ENCODE results near the gene ECD. TPM values are rescaled to one million over a fixed set of nuclear protein-coding genes. Genes with fewer than 3 reads are reported as not detected.

Gene ECD
- total RNA-seq: 10 to 100 TPM; 26.3 to 46.8 (median 31.2) TPM
- 30.9 TPM for total RNA-seq (2013)
- total RNA-seq: 39.7 to 102 (median 71.6) reads per million in 29 experiments

GRCh38 chr10:73167783-73168464 is at the start of gene ECD, which contains the start of gene FAM149B1:
Gene ECD (minus strand): TSS chr10:73168008. CDS start chr10:73163937, 4,071 bp downstream.
Gene FAM149B1 (plus strand): TSS chr10:73168119. CDS start chr10:73168340, 221 bp downstream.
- CTCF ChIA-PET: interaction anchor here in 1 of 2 donors (1.2 to 1.9 kb wide), 2 partner anchors 9 to 72 kb away, joined by 13 to 16 read pairs; partner anchors contain the start of gene P4HA1
- H3K27ac ChIP-seq (ENCODE audit: low read length): peak within 1 kb of the TSS; percentile 95
- WGBS (ENCODE audit: insufficient coverage): 0% methylated on average over 33 of the region's 49 CpGs
- H3K27me3 ChIP-seq (replicated peaks in 1 of 2; ENCODE audit: control insufficient read depth in 2 of 2, extremely low read depth in 1 of 2, insufficient read depth in 2 of 2, low read length in 1 of 2): no peaks in the 10 kb centered on the region
- no peaks in the 10 kb centered on the region for H3K9me3 ChIP-seq
- no peaks in the 10 kb centered on the region for H3K9me3 Mint-ChIP-seq
- no peaks in the 10 kb centered on the region for H3K27me3 Mint-ChIP-seq
- H3K4me3 ChIP-seq (ENCODE audit: control insufficient read depth in 1 of 2, extremely low read depth in 1 of 2, low read length in 1 of 2): peak within 1 kb of the TSS; percentile 87 to 98
- peaks cover 4% of the 10 kb centered on the region for H3K36me3 Mint-ChIP-seq
- peak; percentile 95 to 96 (median 95) for ATAC-seq (replicated peaks in 1 of 4)
- peaks cover 19 to 26% of the 10 kb centered on the region in 2 experiments for H3K4me1 ChIP-seq (ENCODE audit: control insufficient read depth in 1 of 2, extremely low read depth in 1 of 2, insufficient read depth in 2 of 2, low read length in 2 of 2)
- peaks cover 3 to 12% of the 10 kb centered on the region in 2 donors for H3K36me3 ChIP-seq (ENCODE audit: control insufficient read depth in 2 of 2, extremely low read depth in 1 of 2, insufficient read depth in 1 of 2, low read length in 1 of 2)
- H3K27ac Mint-ChIP-seq: peak within 1 kb of the TSS; percentile 97 to 99
- peak; percentile 79 to 95 (median 89) for DNase-seq
- H3K4me3 Mint-ChIP-seq: peak within 1 kb of the TSS; percentile 97 to 100 (median 100)
- peaks cover 42 to 51% (median 44%) of the 10 kb centered on the region in 3 donors for H3K4me1 Mint-ChIP-seq
- POLR2A ChIA-PET: interaction anchor here (0.5 to 1.5 kb wide), 5 partner anchors 24 to 72 kb away, joined by 3 to 14 read pairs (median 6); partner anchors contain the start of gene P4HA1 (in 1 of the 2)

DNA sequence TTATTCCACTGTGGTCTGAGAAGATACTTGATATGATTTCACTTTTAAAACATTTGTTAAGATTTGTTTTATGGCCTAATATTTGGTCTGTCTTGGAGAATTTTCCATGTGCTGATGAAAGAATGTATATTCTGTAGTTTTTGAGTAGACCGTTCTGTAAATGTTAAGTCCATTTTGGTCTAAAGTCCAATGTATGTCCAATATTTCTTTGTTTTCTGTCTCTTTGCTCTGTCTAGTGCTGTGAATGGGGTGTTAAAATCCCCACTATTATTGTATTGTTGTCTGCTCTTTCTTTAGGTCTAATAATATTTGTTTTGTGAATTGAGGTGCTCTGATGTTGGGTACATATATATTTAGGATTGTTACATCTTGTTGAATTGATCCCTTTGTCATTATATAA is 47.9 kb upstream of the ECD start:
- H3K27me3 Mint-ChIP-seq: no peaks in the 10 kb centered on the region
- no peaks in the 10 kb centered on the region for H3K4me1 ChIP-seq (ENCODE audit: control insufficient read depth in 1 of 2, extremely low read depth in 1 of 2, insufficient read depth in 2 of 2, low read length in 2 of 2)
- peaks cover 76% of the 10 kb centered on the region for H3K36me3 Mint-ChIP-seq
- no peaks in the 10 kb centered on the region for H3K9me3 ChIP-seq
- H3K36me3 ChIP-seq (ENCODE audit: control insufficient read depth in 2 of 2, extremely low read depth in 1 of 2, insufficient read depth in 1 of 2, low read length in 1 of 2): peaks cover 0 to 19% of the 10 kb centered on the region in 2 donors
- H3K9me3 Mint-ChIP-seq: peaks cover 0 to 4% (median 0%) of the 10 kb centered on the region in 3 donors
- no peak for ATAC-seq (replicated peaks in 1 of 4)
- no peak overlapping the region for H3K4me3 Mint-ChIP-seq
- no peak overlapping the region for H3K27ac ChIP-seq (ENCODE audit: low read length)
- no peak overlapping the region for H3K27ac Mint-ChIP-seq
- CTCF ChIA-PET: no interaction called here
- H3K4me1 Mint-ChIP-seq: no peaks in the 10 kb centered on the region
- H3K4me3 ChIP-seq (ENCODE audit: control insufficient read depth in 1 of 2, extremely low read depth in 1 of 2, low read length in 1 of 2): no peak overlapping the region
- WGBS (ENCODE audit: insufficient coverage): no CpG with 5 or more reads among the region's 1 CpG
- no peaks in the 10 kb centered on the region for H3K27me3 ChIP-seq (replicated peaks in 1 of 2; ENCODE audit: control insufficient read depth in 2 of 2, extremely low read depth in 1 of 2, insufficient read depth in 2 of 2, low read length in 1 of 2)
- DNase-seq: no peak
- POLR2A ChIA-PET: no interaction called here

DNA sequence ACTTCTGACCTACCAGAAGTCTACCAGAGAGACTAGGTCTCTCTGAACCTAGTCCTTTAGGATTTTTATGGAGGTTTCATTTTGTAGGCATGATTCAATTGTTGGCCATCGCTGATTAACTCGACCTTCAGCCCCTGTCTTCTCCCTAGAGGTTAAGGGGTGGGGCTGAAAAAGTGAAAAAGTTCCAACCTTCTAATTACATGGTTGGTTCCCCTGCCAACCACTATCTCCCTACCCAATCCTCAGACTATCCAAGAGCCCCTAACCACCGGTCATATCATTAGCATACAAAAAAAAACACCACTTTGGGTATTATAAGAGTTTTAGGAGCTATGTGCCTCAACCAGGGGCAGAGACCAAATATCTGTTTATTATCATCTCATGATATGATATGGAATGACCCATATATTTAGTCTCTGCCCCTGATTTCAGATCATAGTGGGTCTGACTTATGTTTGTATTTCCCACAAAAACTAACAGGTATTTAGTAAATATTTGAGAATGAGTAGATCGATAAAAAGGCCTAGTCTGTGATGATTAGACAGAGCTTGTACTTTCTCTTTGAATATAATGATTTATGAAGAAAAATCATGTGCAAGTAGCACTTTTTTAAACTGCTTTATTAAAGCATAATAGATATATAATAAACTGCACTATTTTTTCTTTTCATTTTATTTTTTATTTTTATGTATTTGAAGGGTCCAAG is 43.5 kb upstream of the ECD start:
- Histone ChIP-seq H3K4me1 (ENCODE audit: control insufficient read depth in 1 of 2, extremely low read depth in 1 of 2, insufficient read depth in 2 of 2, low read length in 2 of 2) (no peaks in the 10 kb centered on the region), H3K9me3 (no peaks in the 10 kb centered on the region), H3K27ac (ENCODE audit: low read length) (no peak overlapping the region), H3K36me3 (ENCODE audit: control insufficient read depth in 2 of 2, extremely low read depth in 1 of 2, insufficient read depth in 1 of 2, low read length in 1 of 2) (peaks cover 5 to 16% of the 10 kb centered on the region in 2 donors), H3K4me3 (ENCODE audit: control insufficient read depth in 1 of 2, extremely low read depth in 1 of 2, low read length in 1 of 2) (no peak overlapping the region), H3K27me3 (replicated peaks in 1 of 2; ENCODE audit: control insufficient read depth in 2 of 2, extremely low read depth in 1 of 2, insufficient read depth in 2 of 2, low read length in 1 of 2) (no peaks in the 10 kb centered on the region)
- DNase-seq: no peak
- Mint-ChIP-seq H3K9me3 (peaks cover 0 to 4% (median 0%) of the 10 kb centered on the region in 3 donors), H3K4me3 (no peak overlapping the region), H3K27me3 (no peaks in the 10 kb centered on the region), H3K36me3 (peaks cover 59% of the 10 kb centered on the region), H3K27ac (no peak overlapping the region), H3K4me1 (no peaks in the 10 kb centered on the region)
- ChIA-PET POLR2A (no interaction called here), CTCF (no interaction called here)
- ATAC-seq (replicated peaks in 1 of 4): no peak
- no CpG with 5 or more reads among the region's 4 CpGs for WGBS (ENCODE audit: insufficient coverage)

- no peak overlapping the region for H3K4me3 ChIP-seq (ENCODE audit: control insufficient read depth in 1 of 2, extremely low read depth in 1 of 2, low read length in 1 of 2)
- H3K27ac ChIP-seq (ENCODE audit: low read length): no peak overlapping the region
- DNase-seq (no peak), ATAC-seq (replicated peaks in 1 of 4) (no peak)
- Mint-ChIP-seq H3K27ac (no peak overlapping the region), H3K4me3 (no peak overlapping the region), H3K36me3 (peaks cover 59% of the 10 kb centered on the region), H3K4me1 (no peaks in the 10 kb centered on the region), H3K27me3 (no peaks in the 10 kb centered on the region), H3K9me3 (peaks cover 0 to 5% (median 5%) of the 10 kb centered on the region in 3 donors)
- no peaks in the 10 kb centered on the region for H3K4me1 ChIP-seq (ENCODE audit: control insufficient read depth in 1 of 2, extremely low read depth in 1 of 2, insufficient read depth in 2 of 2, low read length in 2 of 2)
- no peaks in the 10 kb centered on the region for H3K9me3 ChIP-seq
- WGBS (ENCODE audit: insufficient coverage): no CpG with 5 or more reads among the region's 3 CpGs
- POLR2A ChIA-PET: no interaction called here
- H3K27me3 ChIP-seq (replicated peaks in 1 of 2; ENCODE audit: control insufficient read depth in 2 of 2, extremely low read depth in 1 of 2, insufficient read depth in 2 of 2, low read length in 1 of 2): no peaks in the 10 kb centered on the region
- CTCF ChIA-PET: interaction anchor here (0.6 kb wide), 2 partner anchors 9 to 46 kb away, joined by 3 to 7 read pairs; no protein-coding TSS in a partner anchor
- peaks cover 5 to 12% of the 10 kb centered on the region in 2 donors for H3K36me3 ChIP-seq (ENCODE audit: control insufficient read depth in 2 of 2, extremely low read depth in 1 of 2, insufficient read depth in 1 of 2, low read length in 1 of 2)
These were observed 42.7 kb upstream of the ECD start for GRCh38 chr10:73210395-73211105.

DNA sequence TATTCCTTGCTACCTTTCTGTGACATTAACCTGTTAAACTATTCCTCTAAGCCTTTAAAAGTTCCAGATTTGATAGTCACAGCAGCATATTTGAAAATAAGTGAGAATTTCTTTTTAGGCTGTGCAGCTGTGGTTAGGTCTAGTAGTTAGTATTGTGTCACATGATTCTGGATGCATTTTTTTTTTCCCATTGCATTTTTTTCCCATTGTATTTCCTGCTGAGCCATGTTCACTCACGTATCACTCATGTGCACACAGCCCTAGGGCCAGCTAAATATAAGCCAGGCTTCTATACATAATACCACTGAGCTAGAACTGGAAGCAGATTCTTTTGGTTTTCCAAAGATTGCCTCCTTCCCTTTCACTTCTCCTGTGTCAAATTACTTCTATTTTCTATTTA is 41.9 kb upstream of the ECD start:
- CTCF ChIA-PET: interaction anchor here in 1 of 2 donors (0.6 kb wide), 1 partner anchor 47 kb away, joined by 7 read pairs; no protein-coding TSS in a partner anchor
- no peaks in the 10 kb centered on the region for H3K4me1 ChIP-seq (ENCODE audit: control insufficient read depth in 1 of 2, extremely low read depth in 1 of 2, insufficient read depth in 2 of 2, low read length in 2 of 2)
- no peaks in the 10 kb centered on the region for H3K27me3 ChIP-seq (replicated peaks in 1 of 2; ENCODE audit: control insufficient read depth in 2 of 2, extremely low read depth in 1 of 2, insufficient read depth in 2 of 2, low read length in 1 of 2)
- peaks cover 5 to 12% of the 10 kb centered on the region in 2 donors for H3K36me3 ChIP-seq (ENCODE audit: control insufficient read depth in 2 of 2, extremely low read depth in 1 of 2, insufficient read depth in 1 of 2, low read length in 1 of 2)
- ATAC-seq (replicated peaks in 1 of 4) (no peak), DNase-seq (no peak)
- Mint-ChIP-seq H3K9me3 (peaks cover 0 to 5% (median 5%) of the 10 kb centered on the region in 3 donors), H3K27ac (no peak overlapping the region), H3K4me1 (no peaks in the 10 kb centered on the region), H3K36me3 (peaks cover 58% of the 10 kb centered on the region), H3K4me3 (no peak overlapping the region), H3K27me3 (no peaks in the 10 kb centered on the region)
- H3K4me3 ChIP-seq (ENCODE audit: control insufficient read depth in 1 of 2, extremely low read depth in 1 of 2, low read length in 1 of 2): no peak overlapping the region
- no peaks in the 10 kb centered on the region for H3K9me3 ChIP-seq
- WGBS (ENCODE audit: insufficient coverage): no CpG with 5 or more reads among the region's 1 CpG
- H3K27ac ChIP-seq (ENCODE audit: low read length): no peak overlapping the region
- POLR2A ChIA-PET: no interaction called here

GRCh38 chr10:73207883-73208282 is 40.1 kb upstream of the ECD start:
- H3K27ac Mint-ChIP-seq: no peak overlapping the region
- no peak for ATAC-seq (replicated peaks in 1 of 4)
- H3K4me1 Mint-ChIP-seq: no peaks in the 10 kb centered on the region
- Histone ChIP-seq H3K9me3 (no peaks in the 10 kb centered on the region), H3K36me3 (ENCODE audit: control insufficient read depth in 2 of 2, extremely low read depth in 1 of 2, insufficient read depth in 1 of 2, low read length in 1 of 2) (peaks cover 5 to 12% of the 10 kb centered on the region in 2 donors), H3K4me3 (ENCODE audit: control insufficient read depth in 1 of 2, extremely low read depth in 1 of 2, low read length in 1 of 2) (no peak overlapping the region), H3K27ac (ENCODE audit: low read length) (no peak overlapping the region), H3K27me3 (replicated peaks in 1 of 2; ENCODE audit: control insufficient read depth in 2 of 2, extremely low read depth in 1 of 2, insufficient read depth in 2 of 2, low read length in 1 of 2) (no peaks in the 10 kb centered on the region), H3K4me1 (ENCODE audit: control insufficient read depth in 1 of 2, extremely low read depth in 1 of 2, insufficient read depth in 2 of 2, low read length in 2 of 2) (no peaks in the 10 kb centered on the region)
- ChIA-PET CTCF (no interaction called here), POLR2A (no interaction called here)
- no peak overlapping the region for H3K4me3 Mint-ChIP-seq
- no peak for DNase-seq
- WGBS (ENCODE audit: insufficient coverage): 88% methylated on average over 2 of the region's 2 CpGs
- H3K27me3 Mint-ChIP-seq: no peaks in the 10 kb centered on the region
- peaks cover 0 to 5% (median 5%) of the 10 kb centered on the region in 3 donors for H3K9me3 Mint-ChIP-seq
- peaks cover 40% of the 10 kb centered on the region for H3K36me3 Mint-ChIP-seq
